GM19239 (cell line): Measurements from ENCODE around the gene DNPEP.

ENCODE experiments used
- DNase-seq: peaks from one replicate; pipeline ENCODE4 v3.0.0; 2011; ENCODE audit warnings: low spot score; ENCODE audit not compliant: insufficient read length
- FAIRE-seq: peaks from 2 replicates; lab custom pipeline; 2011; peaks lifted over from hg19 to GRCh38; lab: Jason Lieb, UNC

DNPEP gene

GRCh38 chr2:219323434-219323833 lies 64.3 kb downstream of the DNPEP start:
- DNase-seq: no peak
- FAIRE-seq: no peak
